HG02981 (cell line): ENCODE results near the gene ZAP70.
"Not testable (repeated sequence)": the region's sequence is repeated elsewhere in the genome, so short reads cannot be mapped to it uniquely, and the experiment has no call there.

ENCODE experiments used
- ATAC-seq: cut with Tn5 transposase; IDR thresholded peaks from one replicate; pipeline ENCODE4 v1.9.1; 2021; ENCODE audit warnings: mild to moderate bottlenecking, moderate library complexity; ENCODE audit not compliant: unreplicated experiment

Gene ZAP70

DNA sequence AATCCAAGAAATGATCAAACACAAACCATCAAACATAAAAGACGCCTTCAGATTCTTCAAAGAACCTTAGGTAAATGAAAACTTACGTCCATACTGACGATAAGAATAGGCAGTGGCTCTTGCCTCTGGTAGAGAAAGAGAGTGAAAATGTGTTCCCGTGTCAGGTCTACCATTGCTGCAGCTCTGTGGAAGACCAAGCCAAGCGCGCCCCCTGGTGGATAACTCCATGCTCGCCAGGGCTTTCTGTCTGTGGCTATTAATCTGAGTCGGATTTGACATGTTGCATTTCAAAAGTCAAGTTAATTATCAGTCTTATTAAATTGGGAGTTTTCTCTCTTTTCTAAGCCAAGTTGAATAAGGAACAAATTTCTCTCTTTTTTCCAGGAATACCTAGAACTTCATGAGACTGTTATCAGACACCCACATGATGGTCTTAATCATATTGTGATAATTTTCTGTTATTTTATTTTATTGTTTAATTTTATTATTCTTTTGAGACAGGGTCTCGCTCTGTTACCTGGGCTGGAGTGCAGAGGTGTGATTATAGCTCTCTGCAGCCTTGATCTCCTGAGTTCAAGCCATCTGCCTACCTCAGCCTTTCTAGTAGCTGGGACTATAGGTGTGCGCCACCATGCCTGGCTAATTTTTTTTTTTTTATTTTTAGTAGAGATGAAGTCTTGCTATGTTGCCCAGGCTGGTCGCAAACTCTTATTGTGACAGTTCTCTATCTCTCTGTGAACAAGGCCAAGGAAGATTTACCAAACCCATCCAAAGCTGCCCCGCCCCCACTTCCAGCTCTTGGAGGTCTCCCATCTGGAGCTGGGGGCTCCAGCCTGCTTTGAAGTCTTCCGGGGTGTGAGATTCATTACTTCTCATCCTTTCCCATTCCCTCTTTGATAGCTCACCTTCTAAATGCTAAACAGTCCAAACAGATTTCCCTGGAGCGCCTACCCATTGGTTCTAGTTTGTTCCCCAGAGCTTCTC, 15.8 kb upstream of the ZAP70 start:
- no peak for ATAC-seq

- ATAC-seq, result no peak
These were observed 14.8 kb upstream of the ZAP70 start for GRCh38 chr2:97698530-97698929.

- no peak for ATAC-seq
These were observed 13.5 kb upstream of the ZAP70 start for GRCh38 chr2:97699765-97700444.

- no peak for ATAC-seq
These were observed 12.2 kb upstream of the ZAP70 start for GRCh38 chr2:97701186-97701585.

DNA sequence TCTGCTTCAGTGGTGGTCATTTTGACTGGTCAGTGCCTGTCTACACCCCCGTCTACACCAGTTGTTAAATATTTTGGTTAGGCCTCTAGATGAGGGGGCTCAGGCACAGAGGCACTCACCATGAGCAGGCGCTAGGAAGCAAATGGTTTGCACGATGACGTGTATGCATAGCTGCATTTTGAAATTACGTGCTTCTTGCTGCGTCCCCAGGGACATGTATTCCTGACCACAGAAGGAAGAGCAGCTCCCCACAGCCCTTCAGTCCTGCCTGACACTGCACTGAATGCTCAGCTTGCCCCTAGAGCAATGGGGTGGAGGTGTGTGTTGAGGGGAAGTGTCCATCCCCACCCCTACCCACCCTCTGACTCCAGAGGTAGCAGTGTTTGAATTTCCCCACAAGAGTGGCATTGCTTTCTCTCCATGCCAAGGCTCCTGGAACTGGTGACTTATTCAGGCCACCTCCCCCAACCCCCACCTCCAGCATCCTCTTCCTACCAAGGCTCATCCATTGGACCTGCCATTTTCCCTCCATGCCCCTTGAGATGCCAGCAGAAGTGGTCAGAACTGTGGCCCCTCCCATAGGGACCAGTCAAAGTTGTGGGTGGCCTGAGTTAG, 11.4 kb upstream of the ZAP70 start:
- ATAC-seq, result no peak

- no peak for ATAC-seq
These were observed 10.5 kb upstream of the ZAP70 start for GRCh38 chr2:97702731-97703470.

GRCh38 chr2:97703741-97704140, 9.6 kb upstream of the ZAP70 start:
- no peak for ATAC-seq

DNA sequence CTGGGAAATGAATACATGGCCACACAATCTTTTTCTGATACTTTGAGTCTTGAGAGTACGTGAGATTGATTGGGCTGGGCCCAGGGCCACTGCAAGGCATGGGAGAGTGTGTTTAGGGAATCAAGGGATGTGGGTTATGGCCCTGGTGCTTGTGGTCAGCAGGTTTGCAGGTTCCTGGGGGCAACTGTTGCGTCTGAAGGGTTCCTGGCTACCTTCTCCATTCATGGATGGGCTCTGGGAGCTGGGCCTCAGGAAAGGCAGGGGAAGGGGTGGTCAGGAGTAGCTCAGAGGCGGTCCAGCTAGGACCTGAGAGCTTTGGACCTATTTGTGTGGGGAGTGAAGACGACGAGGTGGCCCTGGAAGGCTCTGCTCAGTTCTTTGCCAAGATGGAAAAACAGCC, 8.4 kb upstream of the ZAP70 start:
- no peak for ATAC-seq

GRCh38 chr2:97706112-97706511, 7.3 kb upstream of the ZAP70 start:
- ATAC-seq, result no peak

- no peak for ATAC-seq
These were observed 6.5 kb upstream of the ZAP70 start for GRCh38 chr2:97706708-97707345.

DNA sequence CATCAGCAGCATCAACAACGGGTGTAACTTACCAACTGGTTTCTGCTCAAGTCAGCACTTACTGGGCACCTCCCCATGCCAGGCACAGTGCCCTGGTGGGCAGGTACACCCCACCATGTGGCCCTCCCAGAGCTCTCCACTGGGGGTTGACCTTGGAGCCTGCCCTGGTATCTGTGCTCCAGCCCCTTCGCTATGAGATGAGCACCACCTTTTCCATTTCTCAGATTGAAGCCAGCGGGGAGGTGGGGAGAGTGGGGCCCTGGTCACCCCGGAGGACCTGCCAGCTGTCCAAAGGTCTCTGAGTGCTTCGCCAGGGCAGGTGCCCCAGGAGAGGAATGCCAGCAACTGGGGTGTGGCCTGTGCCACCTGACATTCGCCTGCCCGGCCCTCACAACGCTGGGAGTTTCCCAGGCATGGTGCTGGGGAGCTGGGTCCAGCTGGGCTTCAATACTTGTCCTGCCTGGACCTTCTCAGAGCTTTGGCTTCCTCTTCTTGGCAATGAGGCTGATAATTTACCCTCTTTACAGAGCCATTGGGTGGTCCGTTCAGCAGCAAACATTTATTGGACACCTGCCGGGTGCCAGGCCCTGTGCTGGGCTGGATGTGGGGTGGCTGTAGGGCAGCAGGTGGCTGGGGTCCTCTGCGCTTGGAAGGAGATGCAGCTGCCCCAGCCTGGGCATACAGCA, 5.9 kb upstream of the ZAP70 start:
- no peak for ATAC-seq

DNA sequence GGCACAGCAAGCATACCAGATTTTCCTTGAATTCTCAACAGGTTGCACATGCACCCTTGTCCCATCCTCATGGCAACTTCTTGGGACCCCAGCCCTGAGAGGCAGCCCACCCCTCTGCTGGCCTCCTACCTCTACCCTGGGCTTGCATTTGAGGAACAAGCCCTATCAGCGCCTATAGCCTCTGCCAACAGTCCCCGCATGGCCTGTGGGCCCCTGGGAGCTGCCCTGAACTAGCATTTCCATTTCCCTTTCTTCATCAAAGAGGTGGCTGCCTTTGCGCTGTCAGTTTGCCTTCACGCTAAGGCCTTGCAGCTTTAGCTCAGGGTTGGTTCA, 5.4 kb upstream of the ZAP70 start:
- ATAC-seq, result no peak

DNA sequence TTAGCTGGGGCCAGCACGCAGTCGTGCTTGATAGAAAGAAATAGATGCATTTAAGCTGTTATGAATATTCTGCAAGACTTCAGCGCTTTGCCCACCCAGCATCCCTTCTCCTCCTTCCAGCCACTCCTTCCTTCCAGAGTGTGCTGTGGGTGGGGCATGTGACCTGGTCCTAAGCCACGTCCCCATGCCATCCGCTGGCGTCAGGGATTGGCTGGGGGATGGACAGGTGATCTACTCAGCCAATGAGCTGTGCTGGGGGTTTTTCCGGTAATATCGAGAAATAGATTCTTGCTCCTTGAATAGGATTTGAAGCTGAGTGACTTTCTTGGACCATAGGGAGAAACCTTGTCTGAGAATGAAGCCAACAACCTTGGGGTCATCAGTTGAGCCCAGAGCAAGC, 4.8 kb upstream of the ZAP70 start:
- ATAC-seq, result no peak

GRCh38 chr2:97711394-97711711, 2.0 kb upstream of the ZAP70 start:
- no peak for ATAC-seq

GRCh38 chr2:97712175-97712574, 1.2 kb upstream of the ZAP70 start:
- not testable (repeated sequence) for ATAC-seq

DNA sequence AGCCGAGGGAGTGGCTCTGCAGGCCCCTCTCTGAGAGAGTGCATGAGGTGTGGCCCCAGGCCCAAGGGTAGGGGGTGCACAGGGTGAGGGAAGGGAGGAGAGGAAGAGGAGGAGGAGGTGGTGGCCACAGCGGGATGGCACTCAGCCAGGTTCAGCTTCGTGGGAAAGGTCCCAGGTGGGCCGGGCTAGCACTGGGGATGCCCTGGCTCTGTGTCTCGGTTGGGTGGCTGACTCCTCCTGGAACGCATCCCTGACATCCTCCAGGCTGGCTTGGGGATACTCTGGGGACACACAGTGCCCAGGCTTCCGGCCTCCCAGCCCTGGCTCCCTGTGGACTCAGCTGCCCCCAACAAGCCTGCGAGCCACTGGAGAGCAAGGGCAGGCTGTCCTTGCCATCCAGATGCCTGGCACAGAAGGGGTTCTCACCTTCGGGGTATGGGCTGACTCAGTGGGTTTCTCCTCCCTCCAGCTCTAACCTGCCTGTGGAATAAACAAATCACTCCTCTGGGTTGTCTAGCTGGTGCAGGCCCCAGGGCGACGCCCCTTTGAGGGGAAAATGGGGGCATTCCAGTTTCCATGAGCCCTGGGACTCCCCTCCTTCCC, 582 bp upstream of the ZAP70 start:
- ATAC-seq, result no peak

GRCh38 chr2:97714084-97714949, 941 bp downstream of the ZAP70 start:
- no peak for ATAC-seq

GRCh38 chr2:97714950-97715652, 1.7 kb downstream of the ZAP70 start:
- ATAC-seq, result no peak
